AG04449 (cell line): ENCODE measurements around the gene RGS6.
"Not testable (repeated sequence)": the region's sequence is repeated elsewhere in the genome, so short reads cannot be mapped to it uniquely, and the experiment has no call there.

ENCODE experiments used
- CTCF ChIA-PET: fragments of 350-600 bp; formaldehyde crosslinking; extraction: SDS; loops from one replicate; lab custom pipeline; 2021; ENCODE audit warnings: antibody characterized with exemption; lab: Yijun Ruan, JAX
- POLR2A ChIA-PET: fragments of 400-600, 350-600 bp; formaldehyde crosslinking; extraction: SDS; loops from one replicate; lab custom pipeline; 2020; ENCODE audit warnings: antibody characterized with exemption, inconsistent platforms; lab: Yijun Ruan, JAX
- DNase-seq: peaks from one replicate; pipeline ENCODE4 v3.0.0-alpha.2; 2010; ENCODE audit warnings: low read depth, low spot score
- H3K4me3 ChIP-seq: 2 replicates; pipeline ENCODE4 v1.5.1; 2011; ENCODE audit warnings: low read depth, mild to moderate bottlenecking, control low read depth, low read length
- TF ChIP-seq, protein P1 (sequence below): IDR thresholded peaks from one replicate; pipeline ENCODE4 v1.5.1; 2011; ENCODE audit warnings: mild to moderate bottlenecking, moderate library complexity, low read length, control low read depth, inconsistent platforms; ENCODE audit not compliant: insufficient read depth; ENCODE audit errors: missing control alignments

The RGS6 gene

DNA sequence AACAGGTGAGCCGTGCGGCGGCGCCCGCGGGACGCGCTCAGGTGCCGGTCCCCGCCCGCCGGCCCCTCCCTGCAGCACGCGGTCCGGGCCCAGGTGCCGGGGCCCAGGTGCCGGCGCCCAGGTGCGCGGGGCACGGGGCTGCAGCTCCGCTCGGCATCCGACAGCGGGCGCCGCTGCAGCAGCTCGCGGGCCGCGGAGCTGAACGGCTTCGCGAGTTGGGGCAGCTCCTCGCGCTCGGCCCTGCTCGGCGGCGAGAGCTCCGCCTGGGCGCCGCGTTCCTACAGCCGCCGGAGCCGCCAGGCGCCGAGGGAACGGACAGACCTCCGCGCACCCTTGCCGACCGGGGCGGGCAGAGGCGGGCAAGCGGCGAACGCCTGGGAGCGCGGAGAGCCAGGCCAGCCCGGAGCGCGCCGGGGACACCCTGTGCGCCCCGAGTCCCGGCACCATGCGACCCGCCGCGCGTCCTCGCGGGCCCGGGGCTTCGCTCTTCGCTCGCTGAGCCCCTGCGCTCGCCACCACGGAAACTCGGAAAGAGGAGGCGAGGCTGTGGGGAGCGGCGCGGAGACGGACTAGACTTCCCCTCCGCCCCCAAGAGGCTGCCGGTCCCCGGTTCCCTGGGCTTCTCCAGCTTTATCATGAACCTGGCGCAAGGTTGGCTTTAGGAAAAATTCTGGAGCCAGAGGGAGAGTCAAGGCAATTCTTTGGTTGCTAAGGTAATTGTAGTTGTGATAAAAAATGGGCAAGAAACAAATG lies at the start of gene RGS6:
Gene RGS6, plus strand, starts transcription at position 201 of the 753 bp plus-strand sequence.
- H3K4me3 ChIP-seq = no peak within 1 kb of the TSS
- TF ChIP-seq, protein P1, sequence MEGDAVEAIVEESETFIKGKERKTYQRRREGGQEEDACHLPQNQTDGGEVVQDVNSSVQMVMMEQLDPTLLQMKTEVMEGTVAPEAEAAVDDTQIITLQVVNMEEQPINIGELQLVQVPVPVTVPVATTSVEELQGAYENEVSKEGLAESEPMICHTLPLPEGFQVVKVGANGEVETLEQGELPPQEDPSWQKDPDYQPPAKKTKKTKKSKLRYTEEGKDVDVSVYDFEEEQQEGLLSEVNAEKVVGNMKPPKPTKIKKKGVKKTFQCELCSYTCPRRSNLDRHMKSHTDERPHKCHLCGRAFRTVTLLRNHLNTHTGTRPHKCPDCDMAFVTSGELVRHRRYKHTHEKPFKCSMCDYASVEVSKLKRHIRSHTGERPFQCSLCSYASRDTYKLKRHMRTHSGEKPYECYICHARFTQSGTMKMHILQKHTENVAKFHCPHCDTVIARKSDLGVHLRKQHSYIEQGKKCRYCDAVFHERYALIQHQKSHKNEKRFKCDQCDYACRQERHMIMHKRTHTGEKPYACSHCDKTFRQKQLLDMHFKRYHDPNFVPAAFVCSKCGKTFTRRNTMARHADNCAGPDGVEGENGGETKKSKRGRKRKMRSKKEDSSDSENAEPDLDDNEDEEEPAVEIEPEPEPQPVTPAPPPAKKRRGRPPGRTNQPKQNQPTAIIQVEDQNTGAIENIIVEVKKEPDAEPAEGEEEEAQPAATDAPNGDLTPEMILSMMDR = no peak
- ChIA-PET POLR2A (no interaction called here), CTCF (interaction anchor here (0.8 kb wide), 1 partner anchor 25 kb away, joined by 3 read pairs; no protein-coding TSS in a partner anchor)
- no peak for DNase-seq

GRCh38 chr14:71883094-71883493 lies 49.1 kb upstream of the RGS6 start:
- POLR2A ChIA-PET = no interaction called here
- CTCF ChIA-PET = no interaction called here
- no peak for DNase-seq
- TF ChIP-seq, protein P1 = no peak
- H3K4me3 ChIP-seq = no peak overlapping the region

DNA sequence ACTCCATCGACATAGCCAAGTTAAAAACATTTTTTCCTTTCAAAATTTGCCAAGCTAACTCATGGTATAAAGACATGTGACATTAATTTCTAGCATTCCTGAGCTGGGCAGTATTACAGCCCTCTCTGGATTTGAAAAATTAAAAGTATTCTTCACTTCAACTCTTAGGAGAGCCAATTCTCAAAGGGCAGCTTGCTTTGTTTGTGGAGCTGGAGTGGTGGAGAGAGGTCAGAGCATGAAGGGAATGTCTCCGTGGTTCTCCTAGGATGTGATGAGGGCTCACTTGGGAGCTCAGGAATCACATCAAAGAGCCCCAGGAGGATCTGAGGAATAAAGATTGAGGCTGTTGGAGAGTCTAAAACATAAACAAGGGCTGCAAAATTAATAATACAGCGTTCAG lies 46.9 kb upstream of the RGS6 start:
- TF ChIP-seq, protein P1 = no peak
- no peak for DNase-seq
- ChIA-PET CTCF (no interaction called here), POLR2A (no interaction called here)
- no peak overlapping the region for H3K4me3 ChIP-seq

DNA sequence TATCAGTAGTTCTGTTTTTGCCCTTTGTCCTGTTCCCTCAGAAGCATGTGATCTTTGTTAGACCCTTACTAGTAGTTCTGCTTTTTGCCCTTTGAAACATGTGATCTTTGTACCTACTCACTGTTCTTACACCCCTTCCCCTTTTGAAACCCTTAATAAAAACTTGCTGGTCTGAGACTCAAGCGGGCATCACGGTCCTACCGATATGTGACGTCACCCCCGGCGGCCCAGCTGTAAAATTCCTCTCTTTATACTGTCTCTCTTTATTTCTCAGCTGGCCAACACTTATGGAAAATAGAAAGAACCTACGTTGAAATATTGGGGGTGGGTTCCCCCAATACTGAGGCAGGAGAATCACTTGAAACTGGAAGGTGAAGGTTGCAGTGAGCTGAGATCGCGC lies 44.4 kb upstream of the RGS6 start:
- DNase-seq, POLR2A ChIA-PET, CTCF ChIA-PET, H3K4me3 ChIP-seq: not testable (repeated sequence)

DNA sequence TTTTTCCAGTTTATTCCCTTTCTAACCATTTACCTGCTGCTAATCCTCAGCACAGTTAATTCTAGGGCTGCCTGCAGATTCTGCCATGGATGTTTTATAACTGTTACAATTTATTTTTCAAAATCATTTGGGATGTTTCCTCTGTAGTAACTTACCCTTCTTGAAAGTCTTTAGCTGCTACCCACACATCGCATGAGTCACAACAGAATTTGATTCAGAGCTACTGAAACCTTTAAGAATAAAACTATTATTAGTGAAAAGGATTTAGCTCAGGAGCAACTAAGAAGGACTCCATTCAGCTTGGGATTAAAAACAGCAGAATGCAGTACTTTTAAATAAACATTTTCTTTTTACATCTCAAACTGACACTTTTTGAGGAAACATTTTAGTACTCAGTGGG lies 41.7 kb upstream of the RGS6 start:
- no peak overlapping the region for H3K4me3 ChIP-seq
- ChIA-PET POLR2A (no interaction called here), CTCF (no interaction called here)
- DNase-seq = no peak
- TF ChIP-seq, protein P1 = no peak

DNA sequence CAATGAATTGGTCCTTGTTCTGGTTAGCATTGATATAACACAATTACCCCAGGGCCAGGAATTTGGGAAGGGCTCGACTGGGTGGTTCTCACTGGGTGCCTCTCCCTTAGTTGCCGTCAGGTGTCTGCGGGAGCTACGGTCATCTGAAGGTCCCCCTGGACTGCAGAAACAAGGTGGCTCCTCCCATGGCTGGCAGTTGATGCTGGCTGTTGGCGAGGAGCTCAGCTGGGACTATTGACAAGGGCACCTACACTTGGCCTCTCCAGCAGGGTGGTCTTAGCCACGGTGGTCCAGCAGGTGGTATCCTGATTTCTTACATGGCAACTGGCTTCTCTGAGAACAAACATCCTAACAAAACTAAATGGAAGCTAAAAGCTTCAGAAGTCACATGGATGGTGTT lies 41.0 kb upstream of the RGS6 start:
- ChIA-PET CTCF (no interaction called here), POLR2A (no interaction called here)
- TF ChIP-seq, protein P1 = no peak
- H3K4me3 ChIP-seq = no peak overlapping the region
- no peak for DNase-seq

DNA sequence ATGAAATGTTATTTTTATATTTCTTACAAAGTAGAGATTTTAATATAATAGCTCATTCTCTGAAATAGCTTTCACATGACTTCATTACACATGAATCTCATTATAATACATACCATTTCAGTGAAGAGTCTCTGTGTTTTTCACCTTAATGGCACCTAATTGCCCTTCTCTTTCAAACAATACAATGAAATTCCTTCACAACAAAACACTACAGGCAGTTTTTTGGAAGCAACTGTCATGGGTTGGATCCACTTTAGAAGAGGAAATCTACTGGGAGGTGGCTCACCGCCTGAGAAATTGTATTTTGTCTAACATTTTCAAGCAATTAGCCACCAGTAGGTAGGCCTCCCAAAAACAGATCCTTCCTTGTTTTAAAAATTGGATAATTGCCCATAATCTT lies 40.3 kb upstream of the RGS6 start:
- H3K4me3 ChIP-seq = no peak overlapping the region
- CTCF ChIA-PET = no interaction called here
- POLR2A ChIA-PET = no interaction called here
- no peak for DNase-seq
- TF ChIP-seq, protein P1 = no peak
